Skin epidermis (tissue), 12 donors: ENCODE data around the gene PTMS.

ENCODE experiments used
- H3K27ac ChIP-seq, 21 experiments: fragments of 200-600 bp; sonication (generic) in 11 of 21; one replicate each; pipeline ENCODE4 v1.5.0; 2020; ENCODE audit warnings: mild to moderate bottlenecking in 3 of 21, inconsistent platforms in 2 of 21, moderate library complexity in 2 of 21
- H3K4me3 ChIP-seq, 7 experiments: fragments of 200-600 bp; sonication (generic) in 2 of 7; one replicate each; pipeline ENCODE4 v1.5.0; 2020; ENCODE audit warnings: inconsistent platforms in 2 of 7, mild to moderate bottlenecking in 2 of 7, moderate library complexity in 1 of 7

Gene PTMS

GRCh38 chr12:6816598-6816997 is 50.4 kb downstream of the PTMS start:
- Histone ChIP-seq H3K27ac (no peak overlapping the region), H3K4me3 (no peak overlapping the region)

DNA sequence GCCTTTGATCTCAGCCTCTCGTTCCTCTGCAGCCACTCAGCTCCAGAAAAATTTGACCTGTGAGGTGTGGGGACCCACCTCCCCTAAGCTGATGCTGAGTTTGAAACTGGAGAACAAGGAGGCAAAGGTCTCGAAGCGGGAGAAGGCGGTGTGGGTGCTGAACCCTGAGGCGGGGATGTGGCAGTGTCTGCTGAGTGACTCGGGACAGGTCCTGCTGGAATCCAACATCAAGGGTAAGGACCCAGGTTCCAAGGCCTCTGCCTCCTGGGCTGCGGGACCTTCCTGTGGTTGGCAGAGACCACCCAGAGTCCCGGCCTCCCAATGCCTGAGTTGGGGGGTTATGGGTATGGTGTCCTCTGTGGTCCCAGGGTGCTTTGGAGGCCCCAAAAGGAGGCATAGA is 50.9 kb downstream of the PTMS start:
- Histone ChIP-seq H3K27ac (no peak overlapping the region), H3K4me3 (no peak overlapping the region)

GRCh38 chr12:6817662-6818157 is 51.5 kb downstream of the PTMS start:
- Histone ChIP-seq H3K4me3 (no peak overlapping the region), H3K27ac (no peak overlapping the region)

DNA sequence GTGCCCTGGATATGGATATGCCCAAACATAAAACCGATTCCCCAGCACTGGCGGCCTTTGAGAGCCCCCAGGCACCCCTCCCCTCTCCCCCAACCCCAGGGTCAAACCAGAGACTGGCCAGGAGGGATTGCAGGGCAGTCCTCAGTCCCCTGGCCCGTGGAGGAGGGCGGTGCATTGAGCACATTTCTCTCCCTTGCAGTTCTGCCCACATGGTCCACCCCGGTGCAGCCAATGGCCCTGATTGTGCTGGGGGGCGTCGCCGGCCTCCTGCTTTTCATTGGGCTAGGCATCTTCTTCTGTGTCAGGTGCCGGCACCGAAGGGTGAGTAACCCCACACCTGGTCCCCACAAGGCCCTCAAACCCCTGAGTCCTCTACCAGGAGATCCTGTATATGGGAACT is 52.1 kb downstream of the PTMS start:
- no peak overlapping the region for H3K4me3 ChIP-seq
- H3K27ac ChIP-seq: no peak overlapping the region

GRCh38 chr12:6818645-6819044 is 52.5 kb downstream of the PTMS start:
- Histone ChIP-seq H3K27ac (no peak overlapping the region), H3K4me3 (no peak overlapping the region)

DNA sequence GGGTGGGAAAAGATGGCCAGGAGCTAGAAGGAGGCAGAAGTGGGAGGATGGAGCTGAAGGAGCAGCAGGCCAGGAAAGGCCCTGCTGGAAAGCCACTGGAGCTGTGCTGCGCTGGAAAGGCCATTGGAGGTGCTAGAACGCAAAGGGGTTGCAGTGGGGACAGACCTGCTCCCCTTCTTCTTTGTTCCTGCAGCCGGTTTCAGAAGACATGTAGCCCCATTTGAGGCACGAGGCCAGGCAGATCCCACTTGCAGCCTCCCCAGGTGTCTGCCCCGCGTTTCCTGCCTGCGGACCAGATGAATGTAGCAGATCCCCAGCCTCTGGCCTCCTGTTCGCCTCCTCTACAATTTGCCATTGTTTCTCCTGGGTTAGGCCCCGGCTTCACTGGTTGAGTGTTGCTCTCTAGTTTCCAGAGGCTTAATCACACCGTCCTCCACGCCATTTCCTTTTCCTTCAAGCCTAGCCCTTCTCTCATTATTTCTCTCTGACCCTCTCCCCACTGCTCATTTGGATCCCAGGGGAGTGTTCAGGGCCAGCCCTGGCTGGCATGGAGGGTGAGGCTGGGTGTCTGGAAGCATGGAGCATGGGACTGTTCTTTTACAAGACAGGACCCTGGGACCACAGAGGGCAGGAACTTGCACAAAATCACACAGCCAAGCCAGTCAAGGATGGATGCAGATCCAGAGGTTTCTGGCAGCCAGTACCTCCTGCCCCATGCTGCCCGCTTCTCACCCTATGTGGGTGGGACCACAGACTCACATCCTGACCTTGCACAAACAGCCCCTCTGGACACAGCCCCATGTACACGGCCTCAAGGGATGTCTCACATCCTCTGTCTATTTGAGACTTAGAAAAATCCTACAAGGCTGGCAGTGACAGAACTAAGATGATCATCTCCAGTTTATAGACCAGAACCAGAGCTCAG is 53.2 kb downstream of the PTMS start:
- Histone ChIP-seq H3K4me3 (no peak overlapping the region), H3K27ac (no peak overlapping the region)

- Histone ChIP-seq H3K27ac (no peak overlapping the region), H3K4me3 (no peak overlapping the region)
Observed at GRCh38 chr12:6820166-6820565, 54.0 kb downstream of the PTMS start.
